Mucosa of rectum (tissue), 2 donors: Measurements from ENCODE around the gene MED27.

Experiments
- H3K27ac ChIP-seq, 2 donors: one replicate each; pipeline ENCODE4 v1.7.0; 2013; ENCODE audit warnings: inconsistent platforms in 2 of 2, low read depth in 2 of 2, low read length in 2 of 2
- H3K27me3 ChIP-seq, 2 donors: one replicate each; pipeline ENCODE4 v1.7.0; 2013; ENCODE audit warnings: low read length in 2 of 2; ENCODE audit not compliant: control insufficient read depth in 2 of 2, insufficient read depth in 2 of 2
- H3K36me3 ChIP-seq, 2 donors: one replicate each; pipeline ENCODE4 v1.7.0; 2013; ENCODE audit warnings: low read length in 2 of 2; ENCODE audit not compliant: control insufficient read depth in 2 of 2, insufficient read depth in 2 of 2
- H3K4me1 ChIP-seq, 2 donors: one replicate each; pipeline ENCODE4 v1.7.0; 2013; ENCODE audit warnings: low read length in 2 of 2, mild to moderate bottlenecking in 1 of 2; ENCODE audit not compliant: control insufficient read depth in 2 of 2, insufficient read depth in 2 of 2
- H3K4me3 ChIP-seq, 2 donors: one replicate each; pipeline ENCODE4 v1.7.0; 2013; ENCODE audit warnings: low read length in 2 of 2
- H3K9ac ChIP-seq, 2 donors: one replicate each; pipeline ENCODE4 v1.7.0; 2013; ENCODE audit warnings: low read length in 2 of 2, low read depth in 1 of 2, mild to moderate bottlenecking in 1 of 2
- H3K9me3 ChIP-seq, 2 donors: one replicate each; pipeline ENCODE4 v1.7.0; 2013; ENCODE audit warnings: low read length in 2 of 2; ENCODE audit not compliant: control insufficient read depth in 2 of 2
- donor health status: healthy.
- donor health status: Normal muscosa, but diverticular disease.

MED27 gene

DNA sequence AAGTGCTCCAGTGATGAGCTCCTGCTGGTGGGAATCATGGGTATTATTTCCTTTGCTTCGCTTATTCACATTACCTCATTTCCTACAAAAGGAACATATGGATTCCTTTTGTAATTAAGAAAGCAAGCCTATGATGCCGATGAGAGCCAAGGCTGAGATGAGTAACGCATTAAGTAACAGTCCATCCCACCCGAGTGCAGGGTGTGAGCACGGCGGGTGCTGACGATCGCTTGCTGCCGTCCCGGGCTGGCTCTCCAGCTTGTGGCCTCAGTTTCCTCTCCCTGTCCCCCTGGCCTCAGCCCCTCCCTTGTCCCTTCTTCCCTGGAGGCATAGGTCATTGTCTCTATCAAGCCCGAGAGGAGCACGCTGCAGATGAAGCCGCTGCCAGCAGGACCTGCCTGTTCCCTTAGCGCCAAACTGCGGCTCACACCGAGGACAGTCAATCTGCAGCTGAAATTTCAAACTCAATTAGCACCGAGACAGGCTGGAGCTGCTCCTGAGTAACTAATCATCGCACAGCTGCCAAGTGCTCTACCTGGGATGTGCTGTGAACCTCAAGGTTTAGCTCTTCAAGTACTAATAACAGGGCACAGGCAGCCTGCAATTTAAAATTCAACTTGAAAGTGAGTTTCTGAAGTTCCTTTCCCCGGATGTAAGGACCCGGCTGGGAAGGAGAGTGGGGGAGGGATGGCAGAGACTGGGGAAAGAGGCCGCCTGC is 224.6 kb downstream of the MED27 start:
- no peak overlapping the region for H3K4me3 ChIP-seq
- H3K4me1 ChIP-seq: no peaks in the 10 kb centered on the region
- H3K27ac ChIP-seq: no peak overlapping the region
- no peaks in the 10 kb centered on the region for H3K27me3 ChIP-seq
- no peak overlapping the region for H3K9ac ChIP-seq
- H3K9me3 ChIP-seq: no peaks in the 10 kb centered on the region
- H3K36me3 ChIP-seq: no peaks in the 10 kb centered on the region

- H3K27ac ChIP-seq: no peak overlapping the region
- H3K27me3 ChIP-seq: no peaks in the 10 kb centered on the region
- no peak overlapping the region for H3K4me3 ChIP-seq
- H3K36me3 ChIP-seq: no peaks in the 10 kb centered on the region
- no peaks in the 10 kb centered on the region for H3K9me3 ChIP-seq
- H3K9ac ChIP-seq: no peak overlapping the region
- no peaks in the 10 kb centered on the region for H3K4me1 ChIP-seq
Observed at GRCh38 chr9:131854334-131854733, 225.3 kb downstream of the MED27 start.

- H3K27me3 ChIP-seq: no peaks in the 10 kb centered on the region
- no peaks in the 10 kb centered on the region for H3K4me1 ChIP-seq
- H3K36me3 ChIP-seq: no peaks in the 10 kb centered on the region
- no peak overlapping the region for H3K27ac ChIP-seq
- H3K4me3 ChIP-seq: no peak overlapping the region
- no peaks in the 10 kb centered on the region for H3K9me3 ChIP-seq
- H3K9ac ChIP-seq: no peak overlapping the region
Observed at GRCh38 chr9:131853434-131853833, 226.2 kb downstream of the MED27 start.

- no peak overlapping the region for H3K9ac ChIP-seq
- no peaks in the 10 kb centered on the region for H3K27me3 ChIP-seq
- no peaks in the 10 kb centered on the region for H3K4me1 ChIP-seq
- H3K9me3 ChIP-seq: no peaks in the 10 kb centered on the region
- H3K36me3 ChIP-seq: no peaks in the 10 kb centered on the region
- H3K27ac ChIP-seq: no peak overlapping the region
- H3K4me3 ChIP-seq: no peak overlapping the region
Observed at GRCh38 chr9:131851414-131851813, 228.3 kb downstream of the MED27 start.

- H3K4me1 ChIP-seq: no peaks in the 10 kb centered on the region
- H3K27me3 ChIP-seq: no peaks in the 10 kb centered on the region
- H3K27ac ChIP-seq: no peak overlapping the region
- no peaks in the 10 kb centered on the region for H3K9me3 ChIP-seq
- no peak overlapping the region for H3K9ac ChIP-seq
- no peaks in the 10 kb centered on the region for H3K36me3 ChIP-seq
- no peak overlapping the region for H3K4me3 ChIP-seq
Observed at GRCh38 chr9:131849391-131849790, 230.3 kb downstream of the MED27 start.

DNA sequence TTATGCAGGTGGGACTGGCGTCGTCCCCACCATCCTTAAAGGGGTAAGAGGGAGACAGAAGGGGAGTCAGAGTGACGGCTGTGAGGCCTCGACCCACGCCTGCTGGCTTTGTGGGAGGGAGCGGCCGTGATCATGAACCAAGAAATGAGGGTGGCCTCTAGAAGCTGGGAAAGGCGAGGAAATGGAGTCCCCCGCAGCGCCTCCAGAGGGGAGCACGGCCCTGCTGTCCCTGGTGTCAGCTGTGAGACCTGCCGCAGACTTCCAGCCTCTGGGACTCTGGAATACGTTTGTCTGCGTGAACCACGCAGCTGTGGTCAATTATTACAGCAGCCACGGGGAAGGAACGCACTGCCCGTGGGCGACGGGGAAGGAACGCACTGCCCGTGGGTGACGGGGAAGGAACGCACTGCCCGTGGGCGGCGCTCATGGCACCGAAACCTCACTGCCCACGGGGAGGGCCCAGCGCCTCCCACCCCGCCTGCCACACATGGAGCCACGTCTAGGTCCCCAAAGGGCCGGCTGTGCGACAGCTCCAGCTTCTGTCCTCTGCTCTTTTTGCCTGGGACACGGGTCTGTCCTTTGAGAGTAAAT is 231.0 kb downstream of the MED27 start:
- H3K36me3 ChIP-seq: no peaks in the 10 kb centered on the region
- no peaks in the 10 kb centered on the region for H3K27me3 ChIP-seq
- H3K4me3 ChIP-seq: no peak overlapping the region
- H3K9me3 ChIP-seq: no peaks in the 10 kb centered on the region
- no peak overlapping the region for H3K9ac ChIP-seq
- H3K27ac ChIP-seq: no peak overlapping the region
- H3K4me1 ChIP-seq: no peaks in the 10 kb centered on the region

DNA sequence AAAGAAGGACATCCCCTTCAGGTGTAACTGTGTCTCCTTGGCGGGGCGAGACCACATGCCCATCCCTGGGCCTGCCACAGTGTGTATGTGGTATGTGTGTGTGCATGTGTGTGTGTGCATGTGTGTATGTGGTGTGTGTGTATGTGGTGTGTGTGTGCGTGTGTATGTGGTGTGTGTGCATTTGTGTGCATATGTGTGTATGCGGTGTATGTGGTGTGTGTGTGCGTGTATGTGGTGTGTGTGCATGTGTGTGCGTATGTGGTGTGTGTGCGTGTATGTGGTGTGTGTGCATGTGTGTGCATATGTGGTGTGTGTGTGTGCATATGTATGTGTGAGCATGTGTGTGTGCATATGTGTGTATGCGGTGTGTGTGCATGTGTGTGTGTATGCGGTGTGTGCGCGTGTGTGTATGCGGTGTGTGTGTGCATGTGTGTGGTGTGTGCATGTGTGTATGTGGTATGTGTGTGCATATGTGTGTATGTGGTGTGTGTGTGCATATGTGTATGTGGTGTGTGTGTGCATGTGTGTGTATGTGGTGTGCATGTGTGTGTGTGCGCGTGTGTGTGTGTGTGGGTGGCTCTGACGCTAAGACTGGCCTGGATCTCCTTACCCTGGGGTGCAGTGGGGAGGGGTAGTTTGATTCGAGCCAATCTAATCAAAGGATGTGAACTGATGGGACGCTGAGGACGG is 231.9 kb downstream of the MED27 start:
- Histone ChIP-seq H3K27me3 (no peaks in the 10 kb centered on the region), H3K9me3 (no peaks in the 10 kb centered on the region), H3K4me3 (no peak overlapping the region), H3K27ac (no peak overlapping the region), H3K36me3 (no peaks in the 10 kb centered on the region), H3K9ac (no peak overlapping the region), H3K4me1 (no peaks in the 10 kb centered on the region)

DNA sequence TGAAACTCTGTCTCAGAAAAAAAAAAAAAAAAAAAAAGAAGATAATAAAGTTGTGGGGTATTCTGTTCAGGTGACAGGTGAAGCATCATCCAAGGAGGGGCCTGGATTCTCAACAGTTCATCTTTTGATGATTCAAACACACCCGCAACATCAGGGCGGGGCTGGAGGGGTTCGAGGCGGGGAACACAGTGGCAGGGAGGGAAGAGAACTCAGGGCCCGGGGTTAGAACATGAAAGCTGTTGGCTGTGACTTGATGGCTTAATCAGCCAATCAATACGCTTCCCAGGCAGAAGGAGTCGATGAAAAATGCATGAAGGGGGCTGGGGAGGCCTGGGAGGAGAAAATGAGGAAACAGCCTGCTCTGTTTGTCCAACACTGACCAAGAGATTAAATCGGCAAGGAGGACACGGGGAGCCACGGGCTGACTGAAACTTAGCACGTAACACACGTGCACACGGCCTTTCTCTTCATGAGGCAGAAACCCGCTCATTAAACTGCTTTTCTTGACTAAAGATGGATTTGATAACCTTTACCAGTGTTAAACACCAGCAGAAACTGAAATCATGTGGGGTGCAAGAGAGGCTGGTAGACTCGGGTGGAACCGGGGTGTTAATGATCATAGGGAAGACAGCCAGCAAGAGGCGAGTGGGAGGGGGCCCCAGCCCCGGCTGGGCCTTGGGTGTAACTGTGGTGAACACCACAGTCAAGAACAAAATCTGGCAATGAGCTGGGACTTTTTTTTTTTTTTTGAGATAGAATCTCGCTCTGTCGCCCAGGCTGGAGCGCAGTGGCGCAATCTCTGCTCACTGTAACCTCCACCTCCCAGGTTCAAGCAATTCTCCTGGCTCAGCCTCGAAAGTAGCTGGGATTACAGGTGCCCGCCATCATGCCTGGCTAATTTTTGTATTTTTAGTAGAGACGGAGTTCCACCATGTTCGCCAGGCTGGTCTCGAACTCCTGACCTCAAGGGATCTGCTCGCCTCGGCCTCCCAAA is 234.1 kb downstream of the MED27 start:
- H3K9me3 ChIP-seq: no peaks in the 10 kb centered on the region
- H3K4me1 ChIP-seq: no peaks in the 10 kb centered on the region
- no peaks in the 10 kb centered on the region for H3K27me3 ChIP-seq
- no peak overlapping the region for H3K9ac ChIP-seq
- no peak overlapping the region for H3K27ac ChIP-seq
- no peaks in the 10 kb centered on the region for H3K36me3 ChIP-seq
- H3K4me3 ChIP-seq: no peak overlapping the region

- Histone ChIP-seq H3K4me1 (peaks cover 0 to 5% of the 10 kb centered on the region in 2 donors), H3K9ac (no peak overlapping the region), H3K36me3 (no peaks in the 10 kb centered on the region), H3K27me3 (no peaks in the 10 kb centered on the region), H3K9me3 (no peaks in the 10 kb centered on the region), H3K4me3 (no peak overlapping the region), H3K27ac (no peak overlapping the region)
Observed at GRCh38 chr9:131844745-131845118, 234.9 kb downstream of the MED27 start.
